NCI-H524 treated with DMSO at 0.1 percent for 48 hours (cell line): ENCODE measurements around the gene TSHZ2.
"Not testable (repeated sequence)": the region's sequence is repeated elsewhere in the genome, so short reads cannot be mapped to it uniquely, and the experiment has no call there.

Experiments
- DNase-seq: peaks from one replicate; lab custom pipeline; 2025; lab: John Stamatoyannopoulos, UW

TSHZ2 gene

GRCh38 chr20:53352727-53353440, 380.7 kb downstream of the TSHZ2 start:
- no peak for DNase-seq

GRCh38 chr20:53354314-53354713, 382.2 kb downstream of the TSHZ2 start:
- DNase-seq, result no peak

GRCh38 chr20:53355790-53356189, 383.6 kb downstream of the TSHZ2 start:
- no peak for DNase-seq

- no peak for DNase-seq
Measured at GRCh38 chr20:53359425-53359824, 387.3 kb downstream of the TSHZ2 start.

- DNase-seq, result no peak
Measured at GRCh38 chr20:53360852-53361251, 388.7 kb downstream of the TSHZ2 start.

GRCh38 chr20:53362736-53363135, 390.6 kb downstream of the TSHZ2 start:
- no peak for DNase-seq

- DNase-seq, result no peak
Measured at GRCh38 chr20:53364646-53365045, 392.5 kb downstream of the TSHZ2 start.

GRCh38 chr20:53365076-53365475, 392.9 kb downstream of the TSHZ2 start:
- no peak for DNase-seq

GRCh38 chr20:53365539-53366075, 393.4 kb downstream of the TSHZ2 start:
- DNase-seq, result no peak

- not testable (repeated sequence) for DNase-seq
Measured at GRCh38 chr20:53366928-53367327, 394.8 kb downstream of the TSHZ2 start.

GRCh38 chr20:53369871-53370270, 397.7 kb downstream of the TSHZ2 start:
- DNase-seq, result no peak

GRCh38 chr20:53370345-53370961, 398.3 kb downstream of the TSHZ2 start:
- no peak for DNase-seq

- DNase-seq, result no peak
Measured at GRCh38 chr20:53371216-53371615, 399.1 kb downstream of the TSHZ2 start.

- DNase-seq, result no peak
Measured at GRCh38 chr20:53376021-53376420, 403.9 kb downstream of the TSHZ2 start.

- no peak for DNase-seq
Measured at GRCh38 chr20:53379014-53379832, 407.1 kb downstream of the TSHZ2 start.

- no peak for DNase-seq
Measured at GRCh38 chr20:53379833-53380120, 407.6 kb downstream of the TSHZ2 start.

GRCh38 chr20:53381568-53382262, 409.6 kb downstream of the TSHZ2 start:
- no peak for DNase-seq

- no peak for DNase-seq
Measured at GRCh38 chr20:53382263-53382844, 410.2 kb downstream of the TSHZ2 start.

- DNase-seq, result no peak
Measured at GRCh38 chr20:53383916-53384315, 411.8 kb downstream of the TSHZ2 start.

- no peak for DNase-seq
Measured at GRCh38 chr20:53384392-53384791, 412.2 kb downstream of the TSHZ2 start.

- DNase-seq, result no peak
Measured at GRCh38 chr20:53385941-53386767, 414.0 kb downstream of the TSHZ2 start.
